ENCODE data around the gene KLHL42.

The KLHL42 gene

GRCh38 chr12:27780612-27781408 lies 777 bp downstream of the KLHL42 start:
- no peak for DNase-seq

GRCh38 chr12:27781680-27782079 lies 1.6 kb downstream of the KLHL42 start:
- no peak for DNase-seq

- DNase-seq: no peak
Measured at GRCh38 chr12:27782481-27782880, 2.4 kb downstream of the KLHL42 start.

DNA sequence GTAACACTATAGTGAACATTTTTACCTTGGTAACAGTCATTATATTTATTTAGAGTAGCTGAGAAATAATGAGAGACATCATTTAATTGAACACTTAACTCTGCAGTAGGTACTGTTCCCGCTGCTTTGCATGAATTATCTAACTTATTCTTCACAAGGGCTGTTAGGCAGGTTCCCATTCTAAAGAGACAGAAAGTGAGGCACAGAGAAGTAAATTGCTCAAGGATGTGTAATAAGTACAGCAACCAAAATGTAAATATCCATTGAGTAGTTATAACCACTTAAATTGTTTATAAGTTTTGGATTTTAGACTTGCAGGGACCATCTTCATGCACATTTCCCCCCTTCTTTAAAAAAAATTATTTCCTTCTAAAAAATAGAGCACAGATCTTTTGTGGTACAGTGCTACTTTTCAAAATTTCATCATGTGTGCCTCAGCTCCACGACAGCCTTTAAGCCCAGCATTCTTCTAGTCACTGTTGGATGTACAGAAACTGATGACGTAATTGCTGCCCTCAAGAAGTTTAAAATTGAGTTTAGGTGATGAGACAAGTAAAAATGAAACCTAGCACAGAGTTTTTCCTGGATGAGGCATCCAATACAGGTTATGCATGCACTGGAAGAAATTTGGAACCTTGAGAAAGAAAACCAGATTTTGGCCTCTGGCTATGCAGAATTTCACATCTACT lies 6.0 kb downstream of the KLHL42 start:
- DNase-seq: peak; percentile 53

GRCh38 chr12:27787559-27787958 lies 7.5 kb downstream of the KLHL42 start:
- no peak for DNase-seq

DNA sequence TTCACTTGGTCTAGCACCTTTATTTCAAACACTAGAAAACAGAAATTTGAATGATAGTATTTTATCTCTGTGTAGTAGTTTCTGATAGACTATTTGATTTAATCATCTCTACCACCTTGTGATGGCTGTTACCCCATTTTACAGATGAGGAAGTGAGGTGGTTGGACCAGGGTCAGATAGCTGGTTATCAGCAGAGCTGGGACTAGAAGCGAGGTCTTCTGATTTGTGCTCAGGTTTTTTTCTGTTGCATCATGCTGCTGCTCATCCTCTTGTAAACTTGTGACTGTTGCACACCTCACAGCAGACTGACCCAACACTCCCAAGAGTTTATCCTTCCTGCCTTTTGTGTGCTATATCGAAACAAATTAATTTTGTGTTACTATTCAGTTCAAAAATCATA lies 10.1 kb downstream of the KLHL42 start:
- no peak for DNase-seq

DNA sequence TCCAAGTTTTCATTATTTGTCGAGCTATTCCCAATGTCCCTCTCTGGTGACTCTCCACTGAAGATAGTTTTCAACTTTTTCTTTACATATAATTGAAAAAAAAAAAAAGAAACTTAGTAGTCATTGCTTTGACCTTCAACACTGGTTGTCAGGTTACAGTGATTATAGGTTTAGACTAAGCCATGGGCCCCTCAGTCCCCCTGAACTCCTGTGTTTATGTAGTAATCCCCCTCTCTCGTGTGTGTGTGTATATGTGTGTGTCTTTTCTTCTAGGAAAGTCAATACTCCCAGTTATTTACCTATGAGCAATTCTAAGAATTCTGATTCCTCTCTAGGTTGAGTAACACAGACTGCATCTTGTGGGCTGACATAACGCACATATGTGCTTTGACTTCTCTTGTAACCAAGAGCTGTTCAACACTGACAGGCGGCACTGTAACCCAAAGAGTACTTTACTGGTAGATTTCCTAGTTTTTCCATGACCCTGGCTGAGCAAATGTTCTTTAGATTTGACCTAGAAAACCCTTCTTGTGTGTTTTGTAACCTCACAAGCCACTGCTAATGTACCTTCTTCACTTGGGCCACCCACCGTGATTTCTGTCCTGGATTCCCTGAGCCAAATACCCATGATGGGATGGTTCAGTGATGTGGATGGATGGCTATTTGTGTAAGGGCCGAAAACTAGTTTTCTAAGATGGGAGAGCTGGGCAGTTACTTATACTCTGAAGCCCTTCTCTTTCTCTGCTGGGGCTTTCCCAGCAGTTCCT lies 15.0 kb downstream of the KLHL42 start:
- no peak for DNase-seq

DNA sequence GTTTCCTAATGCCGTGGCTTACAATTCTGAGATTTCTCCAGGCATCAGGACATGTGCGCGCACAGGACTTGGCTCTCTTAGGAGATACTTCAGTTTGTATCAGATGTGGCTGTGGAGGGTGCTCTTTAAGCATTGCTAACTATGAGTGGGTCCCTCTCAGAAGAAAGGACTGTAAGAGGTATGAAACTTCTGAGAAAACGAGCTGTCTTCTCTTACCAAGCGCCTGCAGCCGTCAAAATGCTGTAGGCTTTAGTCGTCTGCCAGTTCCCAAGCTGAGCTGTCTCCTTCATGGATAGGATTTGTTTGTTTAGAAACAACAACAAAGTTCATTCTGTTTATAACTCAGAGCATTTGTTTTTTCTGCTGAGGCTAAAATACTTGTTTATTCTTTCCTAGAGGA lies 16.1 kb downstream of the KLHL42 start:
- DNase-seq: no peak

DNA sequence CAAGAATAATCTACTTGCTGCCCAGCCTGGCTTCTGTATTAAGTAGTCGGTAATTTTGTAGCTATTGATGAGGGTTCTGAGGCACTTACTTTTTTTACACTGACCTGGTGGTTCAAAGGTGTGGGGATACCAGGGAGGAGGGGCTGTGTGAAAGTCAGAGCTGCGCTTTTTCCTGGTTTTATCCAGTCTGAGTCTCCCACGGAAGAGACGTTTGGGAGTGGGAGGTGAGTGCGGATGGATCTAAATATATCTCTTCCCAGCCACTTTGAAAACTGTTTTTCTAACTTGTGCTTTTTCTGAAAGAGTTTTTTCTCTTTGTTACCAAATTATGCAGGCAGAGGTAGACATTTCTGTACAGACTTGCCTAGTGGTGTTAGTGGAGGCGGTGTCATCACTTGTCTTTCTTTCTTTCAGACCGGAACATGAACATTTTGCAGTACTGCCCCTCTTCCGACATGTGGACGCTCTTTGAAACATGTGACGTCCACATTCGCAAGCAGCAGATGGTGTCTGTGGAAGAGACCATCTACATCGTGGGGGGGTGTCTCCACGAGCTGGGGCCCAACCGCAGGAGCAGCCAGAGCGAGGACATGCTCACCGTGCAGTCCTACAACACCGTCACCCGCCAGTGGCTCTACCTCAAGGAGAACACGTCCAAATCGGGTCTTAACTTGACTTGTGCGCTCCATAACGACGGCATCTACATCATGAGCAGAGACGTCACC lies 17.4 kb downstream of the KLHL42 start:
- no peak for DNase-seq

DNA sequence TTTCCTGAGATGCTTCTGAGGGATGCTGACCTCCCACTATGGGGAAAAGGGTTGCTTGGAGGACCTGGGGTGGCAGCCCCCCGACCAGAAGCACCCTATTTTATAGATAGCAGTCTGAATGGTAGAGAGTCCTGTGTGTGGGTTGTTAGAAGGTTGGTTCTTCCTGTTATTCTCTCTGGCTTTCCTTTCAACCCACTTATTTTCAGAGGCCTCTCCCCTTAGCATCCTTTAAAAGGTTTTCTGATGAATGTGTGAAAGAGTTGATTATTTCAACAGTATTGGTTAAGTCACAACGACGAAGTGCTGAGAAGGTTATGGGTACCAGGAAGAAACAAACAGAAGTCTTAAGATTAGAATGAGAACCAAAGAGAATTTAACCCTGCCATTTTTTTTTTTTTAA lies 20.8 kb downstream of the KLHL42 start:
- no peak for DNase-seq

DNA sequence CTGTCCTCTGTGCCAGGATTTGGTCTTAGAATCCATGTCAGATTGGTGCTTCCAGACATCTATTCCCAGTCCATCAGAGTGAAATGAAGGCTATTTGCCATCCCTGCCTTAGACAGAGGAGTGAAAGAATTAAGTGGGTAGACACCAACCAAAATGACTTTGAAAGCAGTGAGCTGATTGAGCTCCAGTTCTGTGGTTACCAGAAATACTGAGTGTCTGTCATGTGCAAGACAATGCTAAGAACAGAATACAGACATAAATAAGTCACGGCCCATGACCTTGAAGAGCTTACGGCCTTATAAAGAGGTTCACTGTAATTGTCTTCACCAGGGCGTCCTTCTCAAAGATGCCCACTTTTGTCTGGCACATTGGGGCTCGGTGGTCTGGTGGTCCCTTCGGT lies 21.6 kb downstream of the KLHL42 start:
- DNase-seq: no peak

- no peak for DNase-seq
Measured at GRCh38 chr12:27802511-27802910, 22.5 kb downstream of the KLHL42 start.

- no peak for DNase-seq
Measured at GRCh38 chr12:27802936-27803335, 22.9 kb downstream of the KLHL42 start.

DNA sequence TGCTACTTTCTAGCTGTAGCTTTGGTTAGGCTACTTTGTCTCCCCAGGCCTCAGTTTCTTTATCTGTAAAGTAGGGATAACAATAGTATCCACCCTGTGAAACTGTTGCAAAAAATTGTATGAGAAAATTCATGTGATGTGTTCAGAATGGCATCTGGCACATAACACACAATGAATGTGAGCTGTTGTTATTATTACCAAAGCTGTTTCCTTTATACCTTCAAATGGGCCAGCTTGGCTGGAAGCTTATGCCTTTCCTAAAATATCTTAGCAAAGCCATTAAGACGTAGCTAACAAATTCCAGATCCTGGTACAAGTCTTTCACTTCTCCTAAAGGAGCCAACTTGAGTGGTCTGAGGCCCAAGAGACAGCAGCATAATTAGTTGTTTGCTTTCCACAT lies 25.2 kb downstream of the KLHL42 start:
- DNase-seq: no peak

DNA sequence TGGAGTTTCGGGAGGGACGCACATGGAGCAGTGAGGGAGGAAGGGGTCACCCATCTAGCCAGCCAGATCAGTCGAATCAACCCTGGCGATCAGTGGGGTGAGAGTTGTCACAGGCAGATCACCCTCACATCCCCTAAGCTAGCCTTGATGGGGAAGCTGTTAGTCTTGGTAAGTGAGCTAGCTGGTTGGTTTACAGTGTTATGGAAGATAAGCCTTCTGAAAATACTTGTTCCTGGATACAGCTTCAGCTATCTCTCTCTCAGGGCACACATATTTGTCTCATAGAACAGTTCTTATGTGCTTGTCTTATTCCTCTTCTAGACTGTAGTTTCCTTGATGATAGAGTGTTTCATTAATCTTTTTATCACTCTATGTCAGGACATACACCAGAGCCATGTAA lies 26.2 kb downstream of the KLHL42 start:
- DNase-seq: no peak

GRCh38 chr12:27807063-27807703 lies 27.1 kb downstream of the KLHL42 start:
- DNase-seq: no peak

DNA sequence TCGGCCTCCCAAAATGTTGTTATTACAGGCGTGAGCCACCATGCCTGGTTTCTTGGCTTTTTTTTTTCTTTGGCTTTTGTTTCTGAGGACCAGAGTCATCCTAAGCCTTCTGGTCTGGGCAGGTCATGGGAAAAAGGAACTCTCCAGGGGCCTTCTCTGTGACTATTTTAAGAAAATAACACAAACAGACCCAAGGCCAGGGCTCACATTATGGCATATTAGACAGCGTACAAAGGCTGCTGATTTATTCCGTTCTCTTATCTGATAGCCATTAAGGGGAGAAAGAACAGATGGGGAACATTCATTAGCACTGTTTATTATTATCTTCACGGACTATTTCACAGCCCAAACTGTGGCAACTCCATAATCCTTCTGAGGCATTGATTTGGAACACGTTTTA lies 28.8 kb downstream of the KLHL42 start:
- DNase-seq: no peak

DNA sequence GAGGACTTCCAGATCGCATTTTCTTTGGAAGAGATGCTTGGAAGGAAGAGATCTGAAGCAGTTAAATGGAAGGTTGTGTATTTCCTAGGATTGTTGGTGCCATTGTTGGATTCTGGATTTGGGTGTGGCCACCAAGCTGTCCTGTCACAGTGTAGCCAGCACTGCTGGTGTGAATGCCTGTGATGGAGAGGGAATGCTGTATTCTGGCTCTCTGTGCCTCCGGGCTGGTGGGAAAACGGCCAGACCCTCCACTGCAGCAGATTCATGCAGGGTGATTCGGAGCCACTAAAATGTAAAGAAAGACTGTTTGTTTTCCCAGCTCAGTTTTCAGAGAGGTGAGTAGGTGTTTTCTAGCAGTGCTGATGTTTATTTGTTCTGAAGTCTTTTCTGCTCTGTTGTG lies 30.7 kb downstream of the KLHL42 start:
- DNase-seq: no peak

DNA sequence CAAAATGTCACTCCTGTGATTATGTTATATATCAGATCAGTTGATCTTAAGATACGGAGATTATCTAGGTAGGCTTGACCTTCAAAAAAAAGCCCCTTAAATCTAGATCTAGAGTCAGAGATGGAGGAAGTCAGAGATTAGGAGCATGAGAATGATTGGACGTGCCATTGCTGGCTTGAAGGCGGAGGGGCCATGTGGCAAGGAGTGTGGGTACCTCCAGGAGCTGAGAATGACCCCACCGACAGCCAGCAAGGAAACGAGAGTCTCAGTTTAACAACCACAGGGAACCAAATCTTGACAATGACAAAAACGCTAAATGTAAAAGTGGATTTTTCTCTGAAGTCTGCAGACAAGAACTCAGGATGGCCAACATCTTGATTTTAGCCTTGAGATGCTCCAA lies 32.5 kb downstream of the KLHL42 start:
- DNase-seq: no peak

DNA sequence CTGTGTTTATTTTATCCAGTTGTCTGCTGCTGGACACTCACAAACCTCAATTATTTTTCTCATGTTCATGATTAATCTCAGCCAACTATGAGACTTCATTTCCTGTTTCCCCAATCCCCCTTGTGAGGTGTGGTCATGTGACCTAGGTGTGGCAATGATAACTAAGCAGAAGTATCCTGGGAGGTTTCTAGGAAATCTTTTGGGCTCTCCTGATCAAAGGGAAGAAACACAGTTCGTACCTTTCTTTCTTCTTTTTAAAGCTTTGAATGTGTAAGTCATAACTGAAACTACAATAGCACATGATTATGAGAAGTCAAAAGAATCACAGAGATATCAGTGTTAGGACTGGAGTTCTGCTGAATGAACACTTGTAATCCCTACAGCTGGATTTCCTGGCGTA lies 34.4 kb downstream of the KLHL42 start:
- DNase-seq: no peak

- DNase-seq: no peak
Measured at GRCh38 chr12:27814851-27815591, 35.0 kb downstream of the KLHL42 start.

DNA sequence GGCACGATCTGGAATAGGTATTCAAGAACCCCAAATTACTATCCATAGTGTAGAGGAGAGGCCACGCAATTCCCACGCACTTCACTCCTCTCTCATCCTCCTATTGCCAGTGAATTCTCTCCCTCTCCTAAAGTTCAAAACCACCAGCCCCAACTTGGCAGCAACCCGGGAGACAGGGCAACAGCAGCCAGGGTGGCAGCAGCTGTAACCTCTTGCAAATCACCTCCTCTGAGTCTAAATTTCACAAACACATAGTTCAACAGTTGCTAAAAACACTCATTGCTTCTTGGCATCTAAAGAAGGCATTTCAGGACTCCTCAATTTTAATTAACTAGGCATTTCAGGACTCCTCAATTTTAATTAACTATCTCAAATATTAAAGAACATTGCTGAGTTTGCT lies 37.7 kb downstream of the KLHL42 start:
- no peak for DNase-seq
